Dermis microvascular lymphatic vessel endothelial cell (primary cell): ENCODE results near the gene AOPEP. TPM values are rescaled to one million over a fixed set of nuclear protein-coding genes. Genes with fewer than 3 reads are reported as not detected.

Source experiments
- DNase-seq, 2 donors: peaks; one replicate each; pipeline versions ENCODE4 v3.0.0 to v3.0.0-alpha.2; 2010; ENCODE audit warnings: low read depth in 2 of 2
- total RNA-seq: library from RNA; depleted of rRNA; stranded (reverse); fragments of >200 nt; gene quantifications from 2 replicates; pipeline ENCODE4 v1.2.1, GENCODE V29; 2014

AOPEP gene
- total RNA-seq, 1 donor from 2014 or later = 24.6 TPM

- DNase-seq = no peak
These were observed 330.6 kb downstream of the AOPEP start for GRCh38 chr9:95057101-95057500.

DNA sequence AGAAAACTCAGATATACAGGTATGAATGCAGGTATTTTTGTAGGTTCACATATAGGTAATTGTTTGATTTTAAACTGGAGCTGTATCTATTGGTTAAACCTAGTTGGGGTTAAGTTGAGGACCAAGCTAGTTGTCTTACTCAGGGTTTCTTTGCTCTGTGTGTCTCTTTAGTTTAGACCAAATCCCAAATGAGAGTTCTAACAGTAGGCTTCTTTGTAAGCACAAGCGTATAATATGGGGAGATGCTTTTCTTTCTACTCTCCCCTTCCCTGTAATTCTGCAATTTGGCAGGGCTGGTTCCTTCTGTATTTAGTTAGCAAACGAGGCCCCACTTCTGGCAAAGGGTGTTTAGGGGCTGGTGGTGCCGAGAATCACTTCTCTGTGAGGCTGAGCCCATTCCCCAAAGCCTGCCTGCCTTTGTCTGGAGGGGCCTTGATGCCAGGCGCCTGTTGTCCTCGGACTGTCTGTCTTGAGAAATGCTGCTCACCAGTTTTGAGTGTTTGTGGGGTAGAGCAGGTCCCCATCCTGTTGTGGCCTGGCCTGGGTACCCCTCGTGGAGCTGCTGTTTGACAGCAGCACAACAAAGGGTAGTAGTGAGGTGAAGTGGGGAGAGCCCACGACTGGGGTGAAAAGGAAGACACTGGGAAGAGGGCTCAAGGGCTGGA lies 331.8 kb downstream of the AOPEP start:
- no peak for DNase-seq

DNA sequence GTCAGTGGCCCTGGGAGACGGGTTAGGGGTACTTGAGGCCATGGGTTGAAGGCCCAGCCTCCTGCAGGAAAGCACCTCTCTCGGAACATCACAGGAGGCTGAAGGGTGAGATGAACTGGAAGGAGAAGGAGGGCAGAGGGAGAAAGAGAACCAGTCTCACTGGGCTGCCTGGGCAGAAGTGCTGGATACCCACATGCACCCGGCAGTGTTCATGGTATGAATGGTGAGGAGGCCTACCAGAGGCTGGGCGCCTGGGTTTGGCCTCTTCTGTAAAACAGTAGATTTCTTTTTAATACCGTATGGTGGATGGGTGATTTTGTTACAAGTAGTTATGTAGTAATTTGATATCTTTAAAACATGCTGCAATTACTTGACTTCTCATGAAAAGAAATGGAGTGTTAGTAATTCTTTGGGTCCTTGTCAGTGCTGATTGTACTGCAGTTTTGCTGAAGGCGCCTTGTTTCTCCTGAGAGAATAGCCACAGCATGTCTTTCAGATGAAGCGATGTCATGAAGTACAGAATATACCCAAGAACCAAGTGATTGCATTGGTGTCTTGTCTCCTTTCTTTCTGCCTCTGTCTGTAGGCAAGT lies 332.4 kb downstream of the AOPEP start:
- no peak for DNase-seq

- DNase-seq = no peak
These were observed 333.7 kb downstream of the AOPEP start for GRCh38 chr9:95060234-95060633.

- no peak for DNase-seq
These were observed 334.4 kb downstream of the AOPEP start for GRCh38 chr9:95060916-95061315.

DNA sequence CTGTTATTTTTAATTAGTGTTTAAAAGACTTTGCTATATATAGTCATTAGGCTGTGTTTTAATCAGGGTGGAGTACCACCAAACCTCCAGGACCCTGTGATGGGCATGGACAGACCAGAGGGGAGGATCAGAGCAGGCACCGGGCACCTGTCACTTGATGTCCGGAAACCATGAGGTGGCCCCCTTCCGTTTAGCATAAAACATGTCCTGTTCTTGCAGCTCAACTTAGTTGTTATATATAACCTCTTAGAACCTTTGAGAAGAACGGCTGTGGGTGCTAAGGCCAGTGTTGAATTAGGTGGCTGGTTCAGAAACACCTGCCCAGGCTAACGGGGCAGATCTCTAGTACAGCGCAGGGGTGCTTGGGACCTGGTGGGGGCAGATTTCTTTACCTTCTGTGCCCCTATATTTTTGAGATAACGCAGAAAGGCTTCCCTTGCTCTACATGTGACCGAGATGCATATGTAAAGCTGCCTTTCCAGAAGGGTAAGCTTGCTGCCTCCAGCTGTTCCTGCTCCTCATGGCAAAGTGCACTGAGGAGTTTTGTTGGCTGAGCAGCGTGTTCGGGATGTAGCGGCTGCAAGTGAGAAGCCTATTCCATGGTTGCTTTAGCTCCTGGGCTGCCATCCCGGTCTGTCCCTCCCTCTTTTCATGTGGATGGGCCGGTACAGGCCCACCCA lies 335.6 kb downstream of the AOPEP start:
- DNase-seq = peak in 1 of 2 donors; percentile 25

GRCh38 chr9:95062596-95063065 lies 336.1 kb downstream of the AOPEP start:
- no peak for DNase-seq

- no peak for DNase-seq
These were observed 336.8 kb downstream of the AOPEP start for GRCh38 chr9:95063300-95063699.

GRCh38 chr9:95065224-95065623 lies 338.7 kb downstream of the AOPEP start:
- DNase-seq = no peak

DNA sequence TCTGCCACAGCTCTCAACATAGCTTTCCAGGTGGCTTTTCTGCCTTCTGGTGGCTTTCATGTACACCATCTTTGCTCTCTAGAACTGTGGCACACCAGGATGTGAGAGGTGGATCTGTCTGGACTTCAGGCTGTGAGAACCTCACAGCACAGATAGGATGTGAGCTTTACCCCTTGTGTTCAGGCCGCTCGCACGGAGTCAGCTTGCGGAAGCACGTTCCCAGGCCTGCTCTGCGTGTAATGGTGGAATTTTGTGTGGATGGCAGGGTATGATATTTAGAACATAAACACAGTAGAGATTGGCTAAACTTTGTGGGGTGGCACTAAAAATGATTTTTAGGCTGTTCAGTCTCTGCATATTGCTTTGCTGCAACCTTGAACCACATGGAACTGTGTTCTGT lies 340.6 kb downstream of the AOPEP start:
- no peak for DNase-seq

DNA sequence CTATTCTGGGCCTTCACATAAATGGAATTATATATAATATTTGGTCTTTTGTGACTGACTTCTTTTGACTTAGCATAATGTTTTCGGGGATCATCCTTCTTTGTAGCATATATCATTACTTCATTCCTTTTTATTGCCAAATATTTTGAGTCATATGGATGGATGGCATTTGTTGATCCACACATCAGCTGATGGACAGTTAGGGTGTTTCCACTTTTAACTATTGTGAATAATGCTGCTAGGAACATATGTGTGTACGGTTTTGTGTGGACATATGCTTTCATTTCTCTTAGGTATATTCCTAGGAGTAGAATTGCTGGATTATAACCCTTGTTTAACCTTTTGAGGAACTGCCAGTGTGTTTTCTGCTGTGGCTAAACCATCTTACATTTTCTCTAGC lies 341.4 kb downstream of the AOPEP start:
- DNase-seq = no peak

GRCh38 chr9:95070549-95071021 lies 344.1 kb downstream of the AOPEP start:
- no peak for DNase-seq

- no peak for DNase-seq
These were observed 345.0 kb downstream of the AOPEP start for GRCh38 chr9:95071450-95071849.

GRCh38 chr9:95071925-95072324 lies 345.4 kb downstream of the AOPEP start:
- DNase-seq = no peak

DNA sequence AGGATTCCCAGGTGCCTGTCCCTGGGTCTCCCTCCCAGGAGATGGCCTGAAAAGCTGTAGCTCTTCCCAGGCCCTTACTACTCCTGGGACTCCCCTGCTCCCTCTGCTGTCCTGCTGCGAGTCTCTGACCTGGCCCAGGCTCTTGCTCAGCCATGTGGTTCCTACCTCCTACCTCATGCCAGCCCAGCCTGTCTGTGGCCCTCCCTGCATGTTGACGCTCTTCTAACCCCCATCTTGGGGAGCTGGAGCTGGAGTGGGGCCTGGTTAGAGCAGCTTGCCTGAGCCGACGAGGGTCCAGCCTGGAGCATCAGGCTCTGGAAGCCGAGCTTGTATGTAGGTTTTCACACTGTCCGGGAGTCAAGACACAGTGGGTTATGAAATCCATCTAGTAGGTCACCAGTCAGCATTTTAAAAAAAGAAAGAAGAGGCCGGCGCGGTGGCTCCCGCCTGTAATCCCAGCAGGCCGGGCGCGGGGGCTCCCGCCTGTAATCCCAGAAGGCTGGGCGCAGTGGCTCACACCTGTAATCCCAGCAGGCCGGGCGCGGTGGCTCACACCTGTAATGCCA lies 346.6 kb downstream of the AOPEP start:
- DNase-seq = peak in 1 of 2 donors; percentile 36

- no peak for DNase-seq
These were observed 347.4 kb downstream of the AOPEP start for GRCh38 chr9:95073918-95074317.

DNA sequence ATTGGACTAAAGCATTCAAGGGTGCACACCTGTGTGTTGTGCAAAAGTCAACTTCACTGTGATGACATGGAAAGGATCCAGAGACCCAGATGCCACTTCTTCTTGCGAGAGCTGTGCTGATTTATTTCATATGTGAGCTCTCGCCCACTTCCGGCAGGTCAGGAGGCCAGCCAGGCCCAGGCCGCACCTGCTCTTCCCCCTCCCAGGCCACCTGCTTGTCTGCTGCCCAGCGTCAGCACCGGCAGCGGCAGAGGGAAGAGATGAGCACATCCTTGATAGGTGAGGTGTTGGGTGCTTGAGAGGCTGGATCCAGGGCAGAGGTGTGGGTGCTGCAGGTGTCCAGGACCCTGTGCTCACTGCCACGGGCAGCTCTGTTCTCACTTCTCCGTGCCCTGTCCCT lies 348.1 kb downstream of the AOPEP start:
- DNase-seq = no peak

GRCh38 chr9:95075700-95076099 lies 349.2 kb downstream of the AOPEP start:
- DNase-seq = no peak

DNA sequence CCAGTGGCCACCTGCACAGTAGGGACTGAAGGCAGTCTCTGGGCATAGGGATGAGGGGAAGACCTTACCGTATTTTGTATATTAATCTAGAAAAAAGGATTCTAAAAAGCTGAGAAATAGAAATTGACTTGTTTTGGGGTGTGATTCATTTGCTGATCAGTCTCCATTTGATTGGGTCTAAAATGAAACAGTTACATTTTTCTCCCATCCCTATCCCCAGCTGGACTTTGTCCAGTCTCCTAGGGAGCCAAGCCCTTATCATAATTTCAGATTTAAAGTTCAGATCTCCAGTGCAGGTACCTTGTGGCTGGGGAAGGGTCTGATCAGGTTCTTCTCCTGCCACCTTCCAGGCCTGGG lies 350.2 kb downstream of the AOPEP start:
- no peak for DNase-seq

GRCh38 chr9:95077053-95077765 lies 350.7 kb downstream of the AOPEP start:
- DNase-seq = no peak

GRCh38 chr9:95077766-95078370 lies 351.4 kb downstream of the AOPEP start:
- DNase-seq = no peak
